ENCODE measurements around the gene RERE.

DNA sequence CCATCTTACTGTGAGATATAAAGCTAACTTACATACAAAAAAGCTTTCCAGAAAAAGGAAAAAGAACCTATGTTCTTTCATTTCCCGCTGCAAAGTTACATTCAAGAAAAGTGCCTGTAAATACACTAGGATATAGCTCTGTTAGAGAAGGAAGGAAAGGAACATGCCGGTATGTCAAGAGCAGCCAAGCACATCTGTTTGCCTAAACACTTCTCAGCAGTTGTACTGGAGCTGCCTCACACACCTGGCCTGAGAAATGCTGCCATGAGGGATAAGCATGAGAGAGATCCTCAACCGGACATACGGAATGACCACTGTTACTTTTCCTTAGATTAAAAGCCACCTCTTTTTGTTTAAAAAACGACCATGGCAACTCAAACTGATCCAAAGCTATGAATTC lies 189.7 kb downstream of the RERE start:
- TF ChIP-seq, protein P1, sequence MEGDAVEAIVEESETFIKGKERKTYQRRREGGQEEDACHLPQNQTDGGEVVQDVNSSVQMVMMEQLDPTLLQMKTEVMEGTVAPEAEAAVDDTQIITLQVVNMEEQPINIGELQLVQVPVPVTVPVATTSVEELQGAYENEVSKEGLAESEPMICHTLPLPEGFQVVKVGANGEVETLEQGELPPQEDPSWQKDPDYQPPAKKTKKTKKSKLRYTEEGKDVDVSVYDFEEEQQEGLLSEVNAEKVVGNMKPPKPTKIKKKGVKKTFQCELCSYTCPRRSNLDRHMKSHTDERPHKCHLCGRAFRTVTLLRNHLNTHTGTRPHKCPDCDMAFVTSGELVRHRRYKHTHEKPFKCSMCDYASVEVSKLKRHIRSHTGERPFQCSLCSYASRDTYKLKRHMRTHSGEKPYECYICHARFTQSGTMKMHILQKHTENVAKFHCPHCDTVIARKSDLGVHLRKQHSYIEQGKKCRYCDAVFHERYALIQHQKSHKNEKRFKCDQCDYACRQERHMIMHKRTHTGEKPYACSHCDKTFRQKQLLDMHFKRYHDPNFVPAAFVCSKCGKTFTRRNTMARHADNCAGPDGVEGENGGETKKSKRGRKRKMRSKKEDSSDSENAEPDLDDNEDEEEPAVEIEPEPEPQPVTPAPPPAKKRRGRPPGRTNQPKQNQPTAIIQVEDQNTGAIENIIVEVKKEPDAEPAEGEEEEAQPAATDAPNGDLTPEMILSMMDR (conservative IDR thresholded peaks at IDR 0.05), result no peak
- no peak for TF ChIP-seq EZH2 (IDR thresholded peaks at IDR 0.05; ENCODE audit: low read depth)

Measured in PC-9 (cell line).